ACHN (cell line): ENCODE results near the gene PRPS1L1.

ENCODE experiments used
- DNase-seq: peaks from one replicate; pipeline ENCODE4 v3.0.0-alpha.2; 2015
- in situ Hi-C: cut with HindIII; loops from 2 replicates; pipeline ENCODE4 v1.10.0; 2017; ENCODE audit warnings: low sequenced_read_pairs, low pct_ligation_motif_present, low pct_unique_long_range_greater_than_20kb

PRPS1L1 gene

GRCh38 chr7:17984288-17984687 is 43.4 kb downstream of the PRPS1L1 start:
- no peak for DNase-seq
- in situ Hi-C loops, result no loop called here

- in situ Hi-C loops, result no loop called here
Measured at GRCh38 chr7:17983221-17984062, 44.2 kb downstream of the PRPS1L1 start.

GRCh38 chr7:17976952-17977351 is 50.7 kb downstream of the PRPS1L1 start:
- in situ Hi-C loops, result no loop called here
- no peak for DNase-seq

More at GRCh38 chr7:17983221-17984062, 44.2 kb downstream of the PRPS1L1 start:
- no peak for DNase-seq
